ENCODE data around the gene OR10D3. TPM values are rescaled to one million over a fixed set of nuclear protein-coding genes. Genes with fewer than 3 reads are reported as not detected.
"Not testable (repeated sequence)": the region's sequence is repeated elsewhere in the genome, so short reads cannot be mapped to it uniquely, and the experiment has no call there.

OR10D3 gene
- total RNA-seq, 1 donor from 2014 or later = not detected

DNA sequence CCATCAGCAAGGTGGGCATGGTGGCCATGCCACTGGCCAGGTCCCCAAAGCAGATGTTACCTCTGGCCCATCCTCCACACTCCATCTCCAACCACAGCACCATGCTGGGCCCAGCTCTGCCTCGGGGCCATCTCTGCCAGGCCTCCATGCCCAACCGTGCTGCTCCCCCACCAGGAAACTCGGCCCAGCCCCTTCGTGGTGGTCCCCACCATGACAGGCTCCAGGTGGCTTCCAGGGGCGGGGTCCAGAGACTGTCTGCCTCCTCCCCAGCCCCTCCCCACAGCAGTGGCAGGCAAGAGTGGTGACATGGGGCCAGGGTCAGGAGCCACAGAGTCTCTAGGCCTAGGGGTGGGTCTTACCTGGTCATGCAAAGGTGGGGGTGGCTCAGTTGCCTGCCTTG, 27.3 kb downstream of the OR10D3 start:
- Mint-ChIP-seq H3K27ac (no peak overlapping the region), H3K4me1 (ENCODE audit: low read depth) (no peaks in the 10 kb centered on the region), H3K9me3 (ENCODE audit: low read depth) (no peaks in the 10 kb centered on the region), H3K36me3 (ENCODE audit: insufficient read depth) (no peaks in the 10 kb centered on the region), H3K27me3 (no peaks in the 10 kb centered on the region), H3K4me3 (ENCODE audit: low read depth) (no peak overlapping the region)
- no peak for DNase-seq (ENCODE audit: low spot score, unreplicated experiment)
- TF ChIP-seq, protein P1, sequence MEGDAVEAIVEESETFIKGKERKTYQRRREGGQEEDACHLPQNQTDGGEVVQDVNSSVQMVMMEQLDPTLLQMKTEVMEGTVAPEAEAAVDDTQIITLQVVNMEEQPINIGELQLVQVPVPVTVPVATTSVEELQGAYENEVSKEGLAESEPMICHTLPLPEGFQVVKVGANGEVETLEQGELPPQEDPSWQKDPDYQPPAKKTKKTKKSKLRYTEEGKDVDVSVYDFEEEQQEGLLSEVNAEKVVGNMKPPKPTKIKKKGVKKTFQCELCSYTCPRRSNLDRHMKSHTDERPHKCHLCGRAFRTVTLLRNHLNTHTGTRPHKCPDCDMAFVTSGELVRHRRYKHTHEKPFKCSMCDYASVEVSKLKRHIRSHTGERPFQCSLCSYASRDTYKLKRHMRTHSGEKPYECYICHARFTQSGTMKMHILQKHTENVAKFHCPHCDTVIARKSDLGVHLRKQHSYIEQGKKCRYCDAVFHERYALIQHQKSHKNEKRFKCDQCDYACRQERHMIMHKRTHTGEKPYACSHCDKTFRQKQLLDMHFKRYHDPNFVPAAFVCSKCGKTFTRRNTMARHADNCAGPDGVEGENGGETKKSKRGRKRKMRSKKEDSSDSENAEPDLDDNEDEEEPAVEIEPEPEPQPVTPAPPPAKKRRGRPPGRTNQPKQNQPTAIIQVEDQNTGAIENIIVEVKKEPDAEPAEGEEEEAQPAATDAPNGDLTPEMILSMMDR (IDR thresholded peaks at IDR 0.05; ENCODE audit: unreplicated experiment) = no peak

DNA sequence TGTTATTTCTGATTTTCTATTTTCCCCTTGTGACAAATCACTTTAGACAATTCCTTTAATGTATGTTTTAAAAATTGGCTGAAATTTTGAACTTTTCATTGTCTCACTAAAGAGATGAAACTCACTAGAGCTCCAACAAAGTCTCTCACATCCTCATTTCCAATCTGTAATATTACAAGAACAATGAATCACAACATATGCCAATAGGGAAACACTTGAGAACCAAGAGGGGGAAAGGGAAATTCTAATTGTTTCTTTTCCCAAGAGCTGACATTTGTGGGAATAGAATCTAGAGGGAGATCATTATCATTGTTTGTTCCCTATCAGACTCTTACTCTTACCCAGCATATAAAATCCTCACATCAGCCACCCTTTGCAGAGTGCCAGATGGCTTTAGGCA, 28.2 kb downstream of the OR10D3 start:
- Mint-ChIP-seq H3K36me3 (ENCODE audit: insufficient read depth) (no peaks in the 10 kb centered on the region), H3K27me3 (no peaks in the 10 kb centered on the region), H3K4me3 (ENCODE audit: low read depth) (no peak overlapping the region), H3K9me3 (ENCODE audit: low read depth) (no peaks in the 10 kb centered on the region), H3K27ac (no peak overlapping the region), H3K4me1 (ENCODE audit: low read depth) (no peaks in the 10 kb centered on the region)
- DNase-seq (ENCODE audit: low spot score, unreplicated experiment) = no peak
- TF ChIP-seq, protein P1 (IDR thresholded peaks at IDR 0.05; ENCODE audit: unreplicated experiment) = no peak

DNA sequence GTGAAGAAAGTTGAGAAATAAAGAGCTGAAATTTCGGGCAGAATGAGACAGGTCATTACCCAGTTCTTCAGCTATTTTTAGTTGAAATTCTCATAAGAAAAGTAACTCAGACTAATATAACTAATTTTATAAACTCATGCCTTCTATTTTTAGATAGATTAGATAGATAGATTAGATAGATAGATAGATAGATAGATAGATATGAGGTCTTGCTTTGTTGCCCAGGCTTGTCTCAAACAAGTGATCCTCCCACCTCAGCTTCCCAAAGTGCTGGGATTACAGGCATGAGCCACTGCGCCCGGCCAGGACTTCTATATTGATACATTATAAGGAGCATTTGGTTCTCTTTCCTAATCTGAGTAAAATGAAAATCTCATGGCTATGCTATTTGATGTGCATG, 30.9 kb downstream of the OR10D3 start:
- Mint-ChIP-seq H3K9me3 (ENCODE audit: low read depth) (no peaks in the 10 kb centered on the region), H3K36me3 (ENCODE audit: insufficient read depth) (no peaks in the 10 kb centered on the region), H3K4me3 (ENCODE audit: low read depth) (no peak overlapping the region), H3K4me1 (ENCODE audit: low read depth) (no peaks in the 10 kb centered on the region), H3K27ac (no peak overlapping the region), H3K27me3 (no peaks in the 10 kb centered on the region)
- TF ChIP-seq, protein P1 (IDR thresholded peaks at IDR 0.05; ENCODE audit: unreplicated experiment) = no peak
- no peak for DNase-seq (ENCODE audit: low spot score, unreplicated experiment)

DNA sequence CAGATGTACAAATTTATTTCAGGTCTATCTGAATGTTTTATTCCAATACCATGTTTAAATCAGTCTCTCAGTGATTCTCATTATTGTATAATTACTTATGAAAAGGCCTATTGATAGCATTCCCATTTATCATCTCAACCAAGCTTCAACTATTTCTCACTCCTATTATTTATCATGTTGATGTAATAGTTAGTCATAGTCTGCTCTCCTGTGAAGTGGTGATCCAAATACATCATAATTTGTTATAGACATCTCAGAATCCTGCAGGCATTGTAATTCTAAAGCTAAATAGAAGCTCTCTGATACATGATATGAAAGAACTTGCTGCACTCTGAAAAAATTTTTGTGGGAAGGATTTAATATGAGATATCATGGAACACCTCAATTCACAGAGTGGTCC, 36.0 kb downstream of the OR10D3 start:
- no peak overlapping the region for H3K4me3 Mint-ChIP-seq (ENCODE audit: low read depth)
- TF ChIP-seq, protein P1 (IDR thresholded peaks at IDR 0.05; ENCODE audit: unreplicated experiment) = no peak
- no peaks in the 10 kb centered on the region for H3K36me3 Mint-ChIP-seq (ENCODE audit: insufficient read depth)
- H3K4me1 Mint-ChIP-seq (ENCODE audit: low read depth) = no peaks in the 10 kb centered on the region
- no peak overlapping the region for H3K27ac Mint-ChIP-seq
- no peaks in the 10 kb centered on the region for H3K27me3 Mint-ChIP-seq
- H3K9me3 Mint-ChIP-seq (ENCODE audit: low read depth) = no peaks in the 10 kb centered on the region
- DNase-seq (ENCODE audit: low spot score, unreplicated experiment) = no peak

DNA sequence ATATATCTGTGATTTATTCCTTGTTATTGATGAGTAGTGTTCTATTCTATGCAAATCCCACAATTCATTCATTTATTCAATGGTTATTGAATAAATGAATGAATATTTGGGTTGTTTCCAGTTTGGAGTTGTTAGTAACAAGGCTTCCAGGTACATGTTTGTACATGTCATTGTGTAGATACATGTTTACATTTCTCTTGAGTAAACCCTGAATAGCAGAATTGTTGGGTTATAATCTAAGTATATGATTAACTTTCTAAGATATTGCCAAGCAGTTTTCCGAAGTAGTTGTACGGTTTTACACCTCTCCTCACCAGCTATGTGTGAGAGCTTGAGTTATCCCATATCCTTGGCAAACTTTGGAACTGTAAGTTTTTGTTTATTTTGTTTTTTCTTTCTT, 39.3 kb downstream of the OR10D3 start:
- no peaks in the 10 kb centered on the region for H3K36me3 Mint-ChIP-seq (ENCODE audit: insufficient read depth)
- H3K9me3 Mint-ChIP-seq (ENCODE audit: low read depth) = no peaks in the 10 kb centered on the region
- H3K27ac Mint-ChIP-seq = no peak overlapping the region
- H3K4me3 Mint-ChIP-seq (ENCODE audit: low read depth) = no peak overlapping the region
- no peaks in the 10 kb centered on the region for H3K4me1 Mint-ChIP-seq (ENCODE audit: low read depth)
- TF ChIP-seq, protein P1 (IDR thresholded peaks at IDR 0.05; ENCODE audit: unreplicated experiment) = no peak
- DNase-seq (ENCODE audit: low spot score, unreplicated experiment) = no peak
- peaks cover 3% of the 10 kb centered on the region for H3K27me3 Mint-ChIP-seq

DNA sequence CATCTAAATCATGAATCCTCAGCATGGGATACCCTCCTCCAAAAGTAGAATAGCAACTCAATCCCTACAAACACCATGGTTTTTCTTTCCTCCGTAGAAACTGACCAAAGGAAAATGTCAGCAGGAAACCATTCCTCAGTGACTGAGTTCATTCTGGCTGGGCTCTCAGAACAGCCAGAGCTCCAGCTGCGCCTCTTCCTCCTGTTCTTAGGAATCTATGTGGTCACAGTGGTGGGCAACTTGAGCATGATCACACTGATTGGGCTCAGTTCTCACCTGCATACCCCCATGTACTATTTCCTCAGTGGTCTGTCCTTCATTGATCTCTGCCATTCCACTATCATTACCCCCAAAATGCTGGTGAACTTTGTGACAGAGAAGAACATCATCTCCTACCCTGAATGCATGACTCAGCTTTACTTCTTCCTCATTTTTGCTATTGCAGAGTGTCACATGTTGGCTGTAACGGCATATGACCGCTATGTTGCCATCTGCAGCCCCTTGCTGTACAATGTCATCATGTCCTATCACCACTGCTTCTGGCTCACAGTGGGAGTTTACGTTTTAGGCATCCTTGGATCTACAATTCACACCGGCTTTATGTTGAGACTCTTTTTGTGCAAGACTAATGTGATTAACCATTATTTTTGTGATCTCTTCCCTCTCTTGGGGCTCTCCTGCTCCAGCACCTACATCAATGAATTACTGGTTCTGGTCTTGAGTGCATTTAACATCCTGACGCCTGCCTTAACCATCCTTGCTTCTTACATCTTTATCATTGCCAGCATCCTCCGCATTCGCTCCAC, 41.7 kb downstream of the OR10D3 start:
- not testable (repeated sequence) for H3K4me3 Mint-ChIP-seq (ENCODE audit: low read depth); H3K27me3 Mint-ChIP-seq; DNase-seq (ENCODE audit: low spot score, unreplicated experiment); H3K36me3 Mint-ChIP-seq (ENCODE audit: insufficient read depth); H3K27ac Mint-ChIP-seq; H3K4me1 Mint-ChIP-seq (ENCODE audit: low read depth); H3K9me3 Mint-ChIP-seq (ENCODE audit: low read depth)

Data from progenitor cell of endocrine pancreas (in vitro differentiated cells).